ENCODE results near the gene GRIK3.

The GRIK3 gene

GRCh38 chr1:36807262-36807661 is 227.1 kb downstream of the GRIK3 start:
- FAIRE-seq = no peak

- FAIRE-seq = no peak
These were observed 228.2 kb downstream of the GRIK3 start for GRCh38 chr1:36805979-36806640.

DNA sequence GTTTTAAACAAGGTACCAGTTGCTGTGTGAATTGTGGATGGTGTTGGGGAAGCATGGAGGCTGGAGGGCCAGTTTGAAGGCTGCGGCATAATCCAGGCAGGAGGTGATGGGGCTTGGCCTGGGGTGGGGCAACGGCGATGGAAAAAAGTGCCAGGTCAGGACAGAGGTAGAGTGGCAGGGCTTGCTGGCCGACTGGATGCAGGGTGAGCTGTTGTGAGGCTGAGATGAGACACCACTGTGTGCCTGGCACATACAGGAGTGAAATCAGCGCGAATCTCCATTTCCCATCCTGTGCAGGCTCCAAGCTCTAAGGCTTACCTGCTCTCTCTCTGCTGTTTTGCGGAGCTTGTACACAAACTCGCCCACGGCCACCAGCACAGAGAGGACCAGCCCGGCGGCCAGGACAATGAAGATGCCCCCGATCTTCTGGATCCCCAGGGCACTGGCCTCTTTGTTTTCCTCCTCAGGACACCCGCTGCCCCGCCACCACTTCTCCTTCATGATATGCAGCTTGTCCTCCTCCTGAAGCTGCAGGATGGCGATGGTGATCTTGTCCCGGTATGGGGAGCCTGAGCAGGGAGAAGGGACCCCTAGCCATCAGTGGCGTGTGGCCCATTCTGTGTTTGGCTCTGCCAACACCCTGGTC is 229.5 kb downstream of the GRIK3 start:
- FAIRE-seq = no peak

GRCh38 chr1:36803868-36804570 is 230.3 kb downstream of the GRIK3 start:
- FAIRE-seq = no peak

DNA sequence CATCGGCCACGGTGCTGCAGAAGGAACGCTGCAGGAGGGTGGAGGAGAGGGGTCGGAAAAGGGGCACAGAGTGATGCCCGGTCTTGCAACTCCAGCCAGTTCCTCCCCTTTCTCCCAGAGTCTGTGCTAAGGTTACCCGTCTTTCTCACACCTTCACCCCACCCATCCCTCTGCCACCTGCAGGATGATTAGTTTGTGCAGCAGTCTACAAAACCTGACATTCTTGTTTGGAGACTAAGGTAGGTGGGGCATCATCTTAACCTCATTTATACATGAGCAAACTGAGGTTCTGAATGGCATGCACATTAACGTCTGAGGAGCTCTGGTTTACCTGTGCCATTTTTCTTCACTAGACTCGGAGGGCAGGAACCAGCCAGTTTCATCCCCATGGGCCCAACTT is 232.3 kb downstream of the GRIK3 start:
- FAIRE-seq = no peak

- FAIRE-seq = no peak
These were observed 236.6 kb downstream of the GRIK3 start for GRCh38 chr1:36797761-36798160.

DNA sequence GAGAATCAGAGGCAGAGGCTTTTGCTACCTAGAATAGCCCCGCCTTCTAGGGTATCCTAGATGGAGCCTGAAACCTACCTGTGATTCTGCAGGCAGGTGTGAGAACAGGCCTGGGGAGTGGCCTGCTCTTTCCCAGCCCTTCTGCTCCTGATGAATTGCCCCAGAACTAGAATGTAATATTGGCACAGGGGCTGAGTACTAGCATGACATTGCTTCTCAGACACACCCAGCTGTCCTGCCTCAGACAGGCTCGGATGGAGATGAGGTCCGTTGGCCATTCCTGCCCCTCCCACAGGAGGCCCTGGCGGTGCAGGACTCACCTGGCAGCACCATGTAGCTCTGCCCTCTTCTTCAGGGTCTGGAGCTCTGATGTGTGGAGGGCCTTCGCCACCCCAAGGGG is 237.6 kb downstream of the GRIK3 start:
- FAIRE-seq = no peak

- FAIRE-seq = no peak
These were observed 238.2 kb downstream of the GRIK3 start for GRCh38 chr1:36796106-36796590.

DNA sequence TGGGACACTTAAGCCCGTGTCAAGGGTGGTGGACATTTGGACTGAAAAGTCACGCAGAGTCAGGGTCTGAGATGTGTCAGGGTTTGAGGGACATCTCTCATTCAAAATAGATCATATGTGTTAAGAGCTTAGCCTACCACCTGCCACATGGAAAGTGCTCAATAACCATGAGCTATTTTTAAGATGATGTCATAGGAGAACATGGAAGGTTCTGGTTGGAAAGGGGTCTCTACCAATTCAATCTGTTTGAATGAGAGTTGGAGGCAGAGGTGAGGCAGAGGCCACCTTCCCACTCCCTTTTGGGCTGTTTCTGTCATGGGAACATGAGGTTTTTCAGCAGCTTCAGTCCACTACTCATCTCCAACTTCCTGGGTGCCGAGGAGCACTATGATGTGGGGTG is 239.9 kb downstream of the GRIK3 start:
- FAIRE-seq = no peak

DNA sequence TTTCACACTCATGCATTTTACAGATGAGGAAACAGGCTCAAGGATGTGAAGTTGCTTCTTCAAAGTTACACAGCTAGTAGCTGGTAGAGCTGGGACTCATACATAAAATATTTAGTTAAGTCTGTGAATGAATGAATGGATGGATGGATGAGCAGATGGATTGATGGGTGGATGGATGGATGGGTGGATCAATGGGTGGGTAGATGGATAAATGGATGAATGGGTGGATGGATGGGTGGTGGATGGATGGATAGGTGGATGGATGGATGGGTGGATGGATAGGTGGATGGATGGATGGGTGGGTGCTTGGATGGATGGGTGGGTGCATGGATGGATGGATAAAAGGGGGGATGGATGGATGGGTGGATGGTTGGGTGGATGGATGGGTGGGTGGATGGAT is 240.9 kb downstream of the GRIK3 start:
- FAIRE-seq = no peak

GRCh38 chr1:36792292-36792691 is 242.0 kb downstream of the GRIK3 start:
- FAIRE-seq = no peak

DNA sequence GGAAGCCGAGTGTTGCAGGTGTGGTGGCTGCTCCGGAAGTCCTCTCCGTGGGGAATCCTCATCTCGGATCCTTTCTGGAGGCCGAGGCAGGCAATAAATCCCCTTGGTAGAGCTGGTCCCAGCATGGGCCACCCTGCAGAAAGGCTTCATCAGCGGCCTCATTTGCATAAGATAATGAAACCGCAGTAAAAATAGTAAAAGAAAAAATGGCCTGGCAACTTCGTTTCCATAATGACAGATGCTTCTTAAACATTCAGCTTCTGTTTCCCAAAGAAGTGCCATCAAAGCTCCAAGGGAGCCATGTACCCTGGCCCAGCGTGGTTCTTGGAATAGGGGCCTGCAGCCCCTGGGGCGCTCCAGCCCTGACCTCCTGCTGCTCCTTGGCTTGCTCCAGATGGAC is 244.1 kb downstream of the GRIK3 start:
- no peak for FAIRE-seq

- FAIRE-seq = no peak
These were observed 244.8 kb downstream of the GRIK3 start for GRCh38 chr1:36789535-36789934.

DNA sequence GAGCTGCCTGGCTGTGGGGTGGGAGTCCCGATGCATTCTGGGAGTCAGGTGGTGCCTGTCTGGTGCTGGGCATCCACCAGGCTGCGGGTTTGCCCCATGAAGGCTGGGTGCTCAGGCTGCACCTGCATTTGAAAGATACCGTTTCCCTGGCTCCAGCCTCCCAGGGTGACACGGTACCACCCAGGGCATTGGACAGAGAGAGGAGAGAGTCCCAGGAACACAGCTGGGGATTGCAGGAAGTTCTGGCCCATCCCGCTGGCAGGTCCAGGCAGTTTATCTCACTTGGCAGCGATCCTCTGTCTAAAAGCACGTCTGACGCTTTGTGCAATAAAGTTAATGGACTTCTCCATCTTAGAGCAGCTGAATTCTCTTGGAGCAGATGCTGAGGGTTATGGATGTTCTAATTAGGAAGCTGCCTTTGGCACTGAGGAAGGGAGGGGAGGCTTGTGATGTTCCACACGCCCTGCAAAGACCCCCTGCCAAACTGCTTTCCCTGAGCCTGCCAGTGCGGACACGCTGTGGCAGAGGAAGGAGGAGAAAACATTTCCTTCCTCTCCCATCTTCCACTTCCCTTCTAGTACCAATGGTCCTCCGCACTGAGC is 246.9 kb downstream of the GRIK3 start:
- no peak for FAIRE-seq

- FAIRE-seq = no peak
These were observed 247.9 kb downstream of the GRIK3 start for GRCh38 chr1:36786425-36786824.

GRCh38 chr1:36784147-36784859 is 250.0 kb downstream of the GRIK3 start:
- FAIRE-seq = no peak

- no peak for FAIRE-seq
These were observed 250.8 kb downstream of the GRIK3 start for GRCh38 chr1:36783475-36783874.

GRCh38 chr1:36782785-36783184 is 251.5 kb downstream of the GRIK3 start:
- FAIRE-seq = no peak

DNA sequence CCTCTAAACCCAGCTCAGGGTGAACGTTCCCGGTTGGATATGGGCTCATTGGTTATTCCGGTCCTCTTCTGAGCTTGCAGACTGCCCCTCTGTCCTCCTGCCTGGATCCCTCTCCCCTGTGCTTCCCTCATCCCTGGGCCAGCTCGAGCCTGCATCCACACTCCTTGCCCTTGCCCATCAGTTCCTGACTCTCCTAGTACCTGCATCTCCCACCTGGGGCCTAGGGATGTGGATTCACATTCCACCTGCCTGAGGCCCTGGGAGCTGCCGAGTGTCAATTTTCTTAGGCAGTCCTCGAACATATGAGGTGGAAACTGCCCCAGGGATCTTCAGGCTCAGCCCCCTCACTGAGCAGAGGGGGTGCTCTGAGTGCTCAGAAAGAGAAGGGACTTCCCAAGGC is 252.2 kb downstream of the GRIK3 start:
- no peak for FAIRE-seq

DNA sequence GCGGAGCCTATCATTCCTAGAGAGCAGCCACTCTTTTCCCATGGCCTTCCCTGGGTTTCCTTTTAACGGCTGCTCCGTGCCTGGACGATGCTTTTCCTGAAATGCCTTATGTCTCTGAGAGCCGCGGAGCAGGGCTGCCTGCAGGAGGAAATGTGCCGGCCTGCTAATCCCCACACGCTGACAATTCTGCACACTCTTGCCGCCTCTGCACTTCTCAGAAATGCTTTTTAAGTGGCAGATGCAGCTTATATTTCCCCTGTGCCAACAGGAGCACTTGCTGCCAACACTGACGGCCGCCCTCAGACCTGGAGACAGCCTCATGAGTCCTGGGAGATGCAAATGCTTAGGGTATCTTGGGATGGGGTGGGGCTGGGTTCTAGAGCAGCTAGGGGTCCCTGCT is 253.2 kb downstream of the GRIK3 start:
- FAIRE-seq = no peak

GRCh38 chr1:36778740-36779139 is 255.6 kb downstream of the GRIK3 start:
- FAIRE-seq = no peak

DNA sequence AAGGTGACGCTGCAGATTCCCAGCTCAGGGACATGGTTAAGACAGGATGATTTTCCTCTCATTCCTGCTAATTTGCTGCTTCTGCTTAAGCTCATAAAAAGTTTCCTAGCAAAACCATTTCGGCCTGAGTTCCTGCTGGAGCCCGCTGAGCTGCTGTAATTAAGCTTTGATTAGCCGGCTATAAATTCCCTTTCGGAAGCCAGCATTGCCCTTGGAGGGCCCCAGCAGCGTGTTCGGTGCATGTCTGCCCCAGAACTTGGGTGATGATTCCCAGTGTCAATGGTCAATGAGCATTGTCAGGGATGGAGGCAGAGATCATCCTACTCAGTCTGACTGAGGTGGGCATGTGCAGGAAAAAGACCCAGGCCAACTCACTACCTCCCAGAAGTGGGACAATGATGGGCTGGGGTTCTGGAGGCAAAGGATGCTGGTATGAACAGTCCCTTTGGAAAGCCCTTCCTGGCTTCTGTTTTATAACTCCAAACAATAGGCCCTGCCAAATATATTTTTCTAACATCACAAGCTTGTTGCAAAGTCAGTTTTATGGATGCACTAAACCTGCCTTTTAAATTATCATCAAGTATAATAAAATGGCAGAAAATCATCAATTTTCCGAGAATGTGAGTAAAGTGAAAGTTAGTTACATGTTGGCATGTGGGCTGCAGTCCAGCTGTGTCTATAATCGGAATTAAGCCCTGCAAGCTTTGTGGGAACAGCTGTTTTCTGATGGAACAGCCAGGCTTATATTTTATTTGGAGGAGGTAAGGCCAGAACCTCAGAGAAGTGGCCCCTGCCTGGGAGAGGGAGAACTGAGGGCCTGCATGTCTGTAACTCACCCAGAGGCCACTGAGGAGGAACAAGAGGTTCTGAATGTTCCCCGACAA is 257.1 kb downstream of the GRIK3 start:
- FAIRE-seq = no peak

Measured in islet of Langerhans (tissue), 1 donor.